GM23338 (cell line): Measurements from ENCODE around the gene CABP2. TPM values are rescaled to one million over a fixed set of nuclear protein-coding genes. Genes with fewer than 3 reads are reported as not detected.

Source experiments
- ATAC-seq: fragments of 200-7000 bp; cut with Tn5 transposase; 3 replicates; pipeline ENCODE4 v1.9.1; 2020
- DNase-seq: peaks from one replicate; pipeline ENCODE4 v3.0.0-alpha.2; 2015; ENCODE audit warnings: low spot score
- H2AFZ ChIP-seq: fragments of 200-600 bp; sonication (generic); 2 replicates; pipeline ENCODE4 v1.8.0; 2016; ENCODE audit warnings: antibody characterized with exemption, mild to moderate bottlenecking, moderate library complexity
- H3F3A ChIP-seq: fragments of 200-600 bp; sonication (generic); replicated peaks from 2 replicates; pipeline ENCODE4 v1.8.0; 2017; ENCODE audit warnings: antibody characterized with exemption, mixed run types, low read depth
- H3K27ac ChIP-seq: fragments of 200-600 bp; sonication (generic); 2 replicates; pipeline ENCODE4 v1.6.1; 2016; ENCODE audit warnings: low read depth
- H3K27me3 ChIP-seq: fragments of 200-600 bp; sonication (generic); 2 replicates; pipeline ENCODE4 v1.8.0; 2016; ENCODE audit warnings: mild to moderate bottlenecking, mixed run types, moderate library complexity; ENCODE audit not compliant: insufficient read depth
- H3K36me3 ChIP-seq: fragments of 200-600 bp; sonication (generic); 2 replicates; pipeline ENCODE4 v1.8.0; 2016; ENCODE audit warnings: mild to moderate bottlenecking; ENCODE audit not compliant: insufficient read depth
- H3K4me1 ChIP-seq: fragments of 200-600 bp; sonication (generic); 2 replicates; pipeline ENCODE4 v1.8.0; 2016; ENCODE audit warnings: mild to moderate bottlenecking, moderate library complexity; ENCODE audit not compliant: insufficient read depth
- H3K4me2 ChIP-seq: fragments of 200-600 bp; sonication (generic); 2 replicates; pipeline ENCODE4 v1.7.1; 2017; ENCODE audit warnings: mixed run types
- H3K4me3 ChIP-seq: fragments of 200-600 bp; sonication (generic); 2 replicates; pipeline ENCODE4 v1.6.1; 2016; ENCODE audit warnings: mixed run types
- H3K79me2 ChIP-seq: fragments of 200-600 bp; sonication (generic); replicated peaks from 2 replicates; pipeline ENCODE4 v1.8.0; 2017; ENCODE audit warnings: mild to moderate bottlenecking; ENCODE audit not compliant: insufficient read depth
- H3K9me2 ChIP-seq: fragments of 200-600 bp; sonication (generic); 2 replicates; pipeline ENCODE4 v1.8.0; 2017; ENCODE audit not compliant: insufficient read depth
- H4K20me1 ChIP-seq: fragments of 200-600 bp; sonication (generic); replicated peaks from 2 replicates; pipeline ENCODE4 v1.8.0; 2017; ENCODE audit warnings: mild to moderate bottlenecking; ENCODE audit not compliant: insufficient read depth
- H3K27ac Mint-ChIP-seq: 2 replicates; pipeline ENCODE4 v1.8.0; 2020; ENCODE audit warnings: inconsistent platforms, mild to moderate bottlenecking, moderate library complexity, mixed read lengths
- H3K27me3 Mint-ChIP-seq: 3 replicates; pipeline ENCODE4 v1.8.0; 2022; ENCODE audit warnings: low read depth, mild to moderate bottlenecking, moderate library complexity, mixed read lengths, inconsistent platforms; ENCODE audit not compliant: insufficient read depth, poor library complexity
- H3K36me3 Mint-ChIP-seq: 3 replicates; pipeline ENCODE4 v1.8.0; 2021; ENCODE audit warnings: low read depth, mild to moderate bottlenecking, inconsistent platforms, moderate library complexity, mixed read lengths
- H3K4me1 Mint-ChIP-seq: 3 replicates; pipeline ENCODE4 v1.8.0; 2020; ENCODE audit warnings: mild to moderate bottlenecking, inconsistent platforms, mixed read lengths
- H3K4me3 Mint-ChIP-seq: 3 replicates; pipeline ENCODE4 v1.8.0; 2021; ENCODE audit warnings: moderate library complexity, mild to moderate bottlenecking, inconsistent platforms, mixed read lengths
- H3K9me3 Mint-ChIP-seq: 3 replicates; pipeline ENCODE4 v1.8.0; 2020; ENCODE audit warnings: moderate library complexity, mild to moderate bottlenecking, inconsistent platforms, mixed read lengths
- CREB1 ChIP-seq: fragments of 250-450 bp; sonication (Bioruptor Pico); IDR thresholded peaks from 2 replicates; pipeline ENCODE4 v1.5.0; 2020; ENCODE audit warnings: low read depth, mild to moderate bottlenecking, moderate library complexity
- NANOG ChIP-seq: IDR thresholded peaks from 2 replicates; pipeline ENCODE4 v1.6.1; 2016; ENCODE audit warnings: antibody characterized with exemption, borderline replicate concordance
- POLR2AphosphoS5 ChIP-seq: IDR thresholded peaks from 2 replicates; pipeline ENCODE4 v1.6.1; 2016; ENCODE audit warnings: antibody characterized with exemption, low read depth
- ZNF114 ChIP-seq: fragments of 250-450 bp; sonication (Bioruptor Pico); IDR thresholded peaks from 2 replicates; pipeline ENCODE4 v1.5.0; 2020; ENCODE audit warnings: mild to moderate bottlenecking, moderate library complexity
- ZNF331 ChIP-seq: fragments of 250-450 bp; sonication (Bioruptor Pico); IDR thresholded peaks from 2 replicates; pipeline ENCODE4 v1.5.0; 2020; ENCODE audit warnings: low read depth, mild to moderate bottlenecking, moderate library complexity
- polyA plus RNA-seq: library from polyadenylated mRNA; unstranded; fragments of >200 nt; fragmentation: Nextera tagmentation; extraction: Ambion mirVana; gene quantifications from 2 replicates; pipeline ENCODE4 v1.2.1, GENCODE V29; 2016
- total RNA-seq: library from RNA; depleted of rRNA; stranded (reverse); fragments of >200 nt; shearing (Covaris generic); gene quantifications from 2 replicates; pipeline ENCODE4 v1.2.3, GENCODE V29; 2014
- TF ChIP-seq, protein P1 (sequence below), 2 experiments: fragments of 200-600 bp in 1 of 2; sonication (generic) in 1 of 2; conservative IDR thresholded peaks; 2 replicates each; pipeline versions ENCODE4 v1.5.1 to v1.6.1; 2016 to 2017; ENCODE audit warnings: antibody characterized with exemption in 2 of 2, low read depth in 2 of 2, mild to moderate bottlenecking in 2 of 2, moderate library complexity in 1 of 2

CABP2 gene
- total and polyA plus RNA-seq, 2 experiments from 2014 or later, result not detected

DNA sequence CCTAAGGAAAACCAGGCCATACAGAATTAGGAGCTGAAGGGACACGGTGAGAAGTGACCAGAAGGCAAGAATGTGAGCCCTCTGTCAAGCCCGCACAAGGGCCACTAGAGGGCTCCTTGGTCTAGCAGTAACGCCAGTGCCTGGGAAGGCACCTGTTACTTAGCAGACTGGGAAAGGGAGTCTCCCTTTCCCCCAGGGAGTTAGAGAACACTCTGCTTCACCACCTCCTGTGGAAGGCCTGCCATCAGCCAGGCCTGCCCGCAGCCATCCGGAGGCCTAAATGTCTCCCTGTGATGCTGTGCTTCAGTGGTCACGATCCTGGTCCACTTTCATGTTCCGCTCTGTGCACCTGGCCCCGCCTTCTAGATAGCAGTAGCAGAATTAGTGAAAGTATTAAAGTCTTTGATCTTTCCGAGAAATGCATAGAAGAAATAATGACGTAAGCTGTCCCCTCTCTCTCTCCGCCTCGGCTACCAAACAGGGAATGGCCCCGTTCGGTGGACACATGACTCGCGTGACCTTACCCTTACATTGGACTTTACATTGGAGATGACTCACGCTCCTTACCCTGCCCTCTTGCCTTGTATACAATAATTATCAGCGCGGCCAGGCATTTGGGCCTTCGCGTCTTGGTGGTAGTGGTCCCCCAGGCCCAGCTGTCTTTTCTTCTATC, 49.6 kb upstream of the CABP2 start:
- Histone ChIP-seq H3K36me3 (no peaks in the 10 kb centered on the region), H4K20me1 (no peaks in the 10 kb centered on the region), H3K79me2 (no peaks in the 10 kb centered on the region), H3K9me2 (no peaks in the 10 kb centered on the region), H3F3A (no peaks in the 10 kb centered on the region), H3K4me1 (peaks cover 4% of the 10 kb centered on the region; the same call in 1 of the 2 replicates), H3K4me2 (no peak overlapping the region), H3K4me3 (no peak overlapping the region), H3K27ac (no peak overlapping the region), H3K27me3 (no peaks in the 10 kb centered on the region), H2AFZ (no peak overlapping the region)
- Mint-ChIP-seq H3K9me3 (peaks cover 10% of the 10 kb centered on the region; the same call in 2 of the 3 replicates), H3K36me3 (no peaks in the 10 kb centered on the region), H3K27me3 (peaks cover 16% of the 10 kb centered on the region), H3K4me1 (peaks cover 3% of the 10 kb centered on the region; the same call in 1 of the 3 replicates), H3K4me3 (no peak overlapping the region), H3K27ac (no peak overlapping the region)
- TF ChIP-seq, protein P1, sequence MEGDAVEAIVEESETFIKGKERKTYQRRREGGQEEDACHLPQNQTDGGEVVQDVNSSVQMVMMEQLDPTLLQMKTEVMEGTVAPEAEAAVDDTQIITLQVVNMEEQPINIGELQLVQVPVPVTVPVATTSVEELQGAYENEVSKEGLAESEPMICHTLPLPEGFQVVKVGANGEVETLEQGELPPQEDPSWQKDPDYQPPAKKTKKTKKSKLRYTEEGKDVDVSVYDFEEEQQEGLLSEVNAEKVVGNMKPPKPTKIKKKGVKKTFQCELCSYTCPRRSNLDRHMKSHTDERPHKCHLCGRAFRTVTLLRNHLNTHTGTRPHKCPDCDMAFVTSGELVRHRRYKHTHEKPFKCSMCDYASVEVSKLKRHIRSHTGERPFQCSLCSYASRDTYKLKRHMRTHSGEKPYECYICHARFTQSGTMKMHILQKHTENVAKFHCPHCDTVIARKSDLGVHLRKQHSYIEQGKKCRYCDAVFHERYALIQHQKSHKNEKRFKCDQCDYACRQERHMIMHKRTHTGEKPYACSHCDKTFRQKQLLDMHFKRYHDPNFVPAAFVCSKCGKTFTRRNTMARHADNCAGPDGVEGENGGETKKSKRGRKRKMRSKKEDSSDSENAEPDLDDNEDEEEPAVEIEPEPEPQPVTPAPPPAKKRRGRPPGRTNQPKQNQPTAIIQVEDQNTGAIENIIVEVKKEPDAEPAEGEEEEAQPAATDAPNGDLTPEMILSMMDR (conservative IDR thresholded peaks at IDR 0.05; ENCODE audit: low read depth in 2 of 2), result peak; percentile 76 to 89
- TF ChIP-seq CREB1 (CRISPR knock-in tag) (0 out of 2 replicates have a peak, but pooled peaks have one; percentile 17), NANOG (no peak)
- peak; percentile 87 for DNase-seq
- peak; percentile 65 for ATAC-seq

DNA sequence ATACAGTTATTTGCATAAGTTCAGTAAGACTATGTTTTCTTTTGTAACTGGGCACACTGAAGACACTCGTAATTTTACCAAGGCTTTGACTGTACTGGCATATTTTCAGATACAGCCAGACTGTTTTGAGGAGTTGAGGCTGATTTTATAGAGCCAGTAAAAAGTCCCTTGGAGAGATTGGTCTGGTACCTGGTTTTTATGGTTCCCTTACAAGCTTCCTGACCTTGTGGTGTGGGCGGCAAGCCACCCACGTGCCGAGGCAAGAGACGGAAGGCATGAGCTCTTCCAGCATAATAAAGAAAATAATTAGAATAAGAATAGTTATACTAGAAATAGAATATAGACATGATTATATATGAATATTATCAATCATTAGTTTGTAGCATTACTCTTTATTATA, 49.1 kb upstream of the CABP2 start:
- Histone ChIP-seq H3K79me2 (no peaks in the 10 kb centered on the region), H3K9me2 (no peaks in the 10 kb centered on the region), H3K4me2 (no peak overlapping the region), H4K20me1 (no peaks in the 10 kb centered on the region), H3F3A (no peaks in the 10 kb centered on the region), H3K27me3 (no peaks in the 10 kb centered on the region), H3K4me3 (no peak overlapping the region), H3K4me1 (peaks cover 4% of the 10 kb centered on the region; the same call in 1 of the 2 replicates), H3K27ac (no peak overlapping the region), H2AFZ (no peak overlapping the region), H3K36me3 (no peaks in the 10 kb centered on the region)
- no peak overlapping the region for H3K27ac Mint-ChIP-seq
- H3K4me1 Mint-ChIP-seq, result peaks cover 3% of the 10 kb centered on the region; the same call in 1 of the 3 replicates
- H3K9me3 Mint-ChIP-seq, result peaks cover 10% of the 10 kb centered on the region; the same call in 2 of the 3 replicates
- ATAC-seq, result no peak
- H3K27me3 Mint-ChIP-seq, result peaks cover 16% of the 10 kb centered on the region
- TF ChIP-seq POLR2AphosphoS5 (no peak), ZNF114 (CRISPR knock-in tag) (no peak), CREB1 (CRISPR knock-in tag) (no peak), ZNF331 (CRISPR knock-in tag) (no peak)
- TF ChIP-seq, protein P1 (conservative IDR thresholded peaks at IDR 0.05; ENCODE audit: low read depth in 2 of 2), result no peak
- no peaks in the 10 kb centered on the region for H3K36me3 Mint-ChIP-seq
- H3K4me3 Mint-ChIP-seq, result no peak overlapping the region; the same call in 2 of the 3 replicates
- DNase-seq, result no peak
